ENCODE data around the gene ZMAT1. TPM values are rescaled to one million over a fixed set of nuclear protein-coding genes. Genes with fewer than 3 reads are reported as not detected.
A peak's percentile ranks its signal among the peaks of the same experiment; 100 is the strongest.
"Not testable (repeated sequence)": the region's sequence is repeated elsewhere in the genome, so short reads cannot be mapped to it uniquely, and the experiment has no call there.

The ZMAT1 gene
- polyA plus RNA-seq: 3.6 TPM

DNA sequence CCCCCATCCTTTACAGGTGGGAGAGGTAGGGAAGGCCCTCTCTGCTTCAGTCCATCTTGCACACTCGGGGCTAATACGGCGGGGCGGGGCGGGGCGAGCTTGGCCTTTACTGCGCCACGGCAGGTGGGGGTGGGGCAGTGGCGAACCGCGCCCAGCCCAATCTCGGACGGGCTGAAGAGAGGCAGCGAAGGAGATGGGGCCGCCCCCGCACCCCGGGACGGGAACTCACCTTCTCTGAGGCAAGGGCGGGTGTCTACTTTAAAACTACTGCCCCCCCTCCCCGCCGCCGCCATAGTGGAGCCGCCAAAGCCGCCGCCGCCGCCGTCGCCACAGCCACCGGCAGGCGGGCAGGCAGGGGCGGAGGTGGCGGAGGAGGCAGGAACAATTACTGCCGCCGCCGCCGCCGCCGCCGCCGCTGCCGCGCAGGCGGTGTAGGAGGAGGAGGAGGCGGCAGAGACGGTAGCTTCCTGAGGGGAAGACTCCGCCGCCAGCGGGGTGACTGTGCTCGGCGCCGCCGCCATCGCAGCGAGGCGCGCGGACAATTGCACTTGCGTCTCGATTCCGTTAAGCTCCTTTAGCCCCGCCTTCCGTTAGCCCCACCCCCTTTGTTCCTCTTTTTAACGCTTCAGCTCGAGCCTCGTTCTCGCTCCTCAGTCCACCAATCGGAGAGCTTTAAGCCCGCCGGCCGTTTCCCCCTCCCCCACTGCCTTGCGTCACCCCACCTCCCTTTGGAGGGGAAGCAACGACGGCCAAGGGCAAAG, at the start of gene ZMAT1:
Gene ZMAT1, minus strand, starts transcription at position 540 of the 761 bp plus-strand sequence. Its CDS starts 19 bp downstream, at position 521.
- peaks cover 0 to 3% (median 0%) of the 10 kb centered on the region in 3 donors for H3K9me3 Mint-ChIP-seq
- peaks cover 2% of the 10 kb centered on the region for H3K36me3 Mint-ChIP-seq
- peaks cover 3 to 11% (median 10%) of the 10 kb centered on the region in 3 donors for H3K4me1 Mint-ChIP-seq
- H3K27ac Mint-ChIP-seq: peak within 1 kb of the TSS; percentile 85 to 99 (median 98)
- H3K4me3 Mint-ChIP-seq: peak within 1 kb of the TSS; percentile 80 to 92 (median 85)
- H3K27me3 Mint-ChIP-seq: peaks cover 2% of the 10 kb centered on the region

DNA sequence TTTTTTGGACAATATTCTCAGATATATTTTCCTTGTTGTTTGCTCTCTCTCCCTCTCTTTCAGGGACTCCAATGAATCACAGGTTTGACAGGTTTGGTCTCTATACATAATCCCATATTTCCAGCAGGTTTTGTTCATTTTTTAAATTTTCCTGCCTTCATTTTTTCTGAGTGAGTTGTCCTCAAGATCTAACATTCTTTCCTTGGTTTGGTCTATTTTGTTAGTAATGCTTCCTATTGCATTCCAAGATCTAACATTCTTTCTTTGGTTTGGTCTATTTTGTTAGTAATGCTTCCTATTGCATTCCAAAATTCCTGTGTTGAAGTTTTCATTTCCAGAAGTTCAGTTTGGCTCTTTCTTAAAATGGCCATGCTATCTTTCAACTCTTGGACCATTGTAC, 45.3 kb upstream of the ZMAT1 start:
- Mint-ChIP-seq H3K4me1 (no peaks in the 10 kb centered on the region), H3K27me3 (peaks cover 5% of the 10 kb centered on the region), H3K36me3 (no peaks in the 10 kb centered on the region), H3K9me3 (peaks cover 0 to 8% (median 3%) of the 10 kb centered on the region in 3 donors), H3K27ac (no peak overlapping the region), H3K4me3 (no peak overlapping the region)

DNA sequence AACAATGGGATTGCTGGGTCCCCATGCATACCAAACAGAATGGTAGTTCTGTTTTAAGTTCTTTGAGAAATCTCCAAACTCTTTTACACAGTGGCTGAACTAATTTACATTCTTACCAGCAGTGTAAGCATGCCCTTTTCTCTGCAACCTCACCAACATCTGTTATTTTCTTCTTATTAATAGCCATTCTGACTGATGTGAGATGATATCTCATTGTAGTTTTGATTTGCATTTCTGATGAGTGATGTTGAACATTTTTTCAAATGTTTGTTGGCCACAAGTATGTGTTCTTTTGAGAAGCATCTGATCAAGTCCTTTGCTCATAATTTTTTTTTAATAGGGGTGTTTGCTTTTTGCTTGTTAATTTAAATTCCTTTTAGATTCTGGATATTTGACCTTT, 41.2 kb upstream of the ZMAT1 start:
- H3K27ac Mint-ChIP-seq: no peak overlapping the region
- no peaks in the 10 kb centered on the region for H3K4me1 Mint-ChIP-seq
- H3K36me3 Mint-ChIP-seq: no peaks in the 10 kb centered on the region
- no peak overlapping the region for H3K4me3 Mint-ChIP-seq
- peaks cover 0 to 6% (median 3%) of the 10 kb centered on the region in 3 donors for H3K9me3 Mint-ChIP-seq
- no peaks in the 10 kb centered on the region for H3K27me3 Mint-ChIP-seq

DNA sequence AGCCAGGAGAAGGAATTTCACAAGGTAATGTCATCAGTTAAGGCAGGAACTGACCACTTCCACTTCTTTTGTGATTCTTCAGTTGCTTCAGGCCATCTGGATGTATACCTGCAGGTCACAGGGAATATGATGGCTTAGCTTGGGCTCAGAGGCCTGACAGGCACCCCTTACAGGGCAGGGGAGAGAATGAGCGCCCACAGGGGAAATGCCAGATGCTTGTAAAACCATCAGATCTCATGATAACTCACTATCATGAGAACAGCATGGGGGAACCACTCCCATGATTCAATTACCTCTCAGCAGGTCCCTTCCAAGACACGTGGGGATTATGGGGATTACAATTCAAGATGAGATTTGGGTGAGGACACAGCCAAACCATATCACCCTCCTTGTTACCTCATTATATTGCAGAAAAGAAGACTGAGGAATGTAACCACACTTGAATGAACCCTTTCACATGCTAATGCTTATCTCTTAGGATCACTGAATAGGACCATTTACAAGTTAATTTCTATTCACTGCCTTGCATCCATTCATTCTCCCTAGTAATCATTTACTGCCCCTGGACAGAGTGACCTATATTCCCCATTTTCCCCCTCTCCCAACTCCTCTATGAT, 33.2 kb upstream of the ZMAT1 start:
- not testable (repeated sequence) for H3K4me1 Mint-ChIP-seq, H3K27ac Mint-ChIP-seq, H3K27me3 Mint-ChIP-seq, H3K36me3 Mint-ChIP-seq, H3K4me3 Mint-ChIP-seq
- peaks cover 5 to 12% (median 5%) of the 10 kb centered on the region in 3 donors for H3K9me3 Mint-ChIP-seq

DNA sequence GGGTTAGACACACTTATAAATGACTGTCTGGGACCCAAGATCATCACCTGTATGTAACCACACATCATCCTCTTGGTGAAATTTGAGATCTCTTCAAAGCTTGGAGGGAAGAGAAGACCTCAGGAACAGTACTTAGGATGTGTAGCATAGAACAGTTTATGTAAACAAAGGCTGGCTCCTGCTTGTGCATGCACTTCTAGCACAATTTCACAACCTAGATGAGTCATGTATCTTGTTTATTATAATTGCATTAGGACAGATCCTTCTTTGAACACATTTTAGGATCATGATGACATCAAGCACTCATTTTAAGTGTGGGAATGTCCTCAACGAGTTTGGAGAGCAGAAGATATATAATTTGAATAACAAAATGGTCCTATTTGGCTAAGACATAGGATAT, 26.3 kb upstream of the ZMAT1 start:
- Mint-ChIP-seq H3K4me3 (no peak overlapping the region), H3K9me3 (peaks cover 2 to 5% (median 4%) of the 10 kb centered on the region in 3 donors), H3K4me1 (no peaks in the 10 kb centered on the region), H3K36me3 (peaks cover 3% of the 10 kb centered on the region), H3K27me3 (peaks cover 2% of the 10 kb centered on the region), H3K27ac (no peak overlapping the region)

DNA sequence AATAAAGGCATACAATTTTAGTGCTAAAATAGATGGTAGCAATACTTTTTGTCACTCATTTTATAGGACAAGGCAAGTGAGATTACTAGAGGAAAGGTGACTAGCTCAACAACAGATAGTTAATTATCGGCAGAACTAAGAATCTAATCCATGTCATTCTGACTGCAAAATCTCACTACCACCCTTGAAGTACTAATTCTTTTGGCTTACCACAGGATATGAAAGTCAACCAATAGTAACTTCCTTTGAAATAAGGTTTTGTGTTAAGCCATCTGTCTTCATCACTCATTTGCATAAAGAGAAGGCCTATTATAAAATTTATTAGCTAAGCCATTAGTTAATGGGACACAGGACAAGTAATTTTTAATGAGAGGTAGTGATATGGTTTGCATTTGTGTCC, 25.3 kb upstream of the ZMAT1 start:
- Mint-ChIP-seq H3K36me3 (peaks cover under 1% of the 10 kb centered on the region), H3K9me3 (peaks cover 0 to 3% (median 2%) of the 10 kb centered on the region in 3 donors), H3K4me3 (no peak overlapping the region), H3K27ac (no peak overlapping the region), H3K4me1 (no peaks in the 10 kb centered on the region), H3K27me3 (peaks cover 2% of the 10 kb centered on the region)

DNA sequence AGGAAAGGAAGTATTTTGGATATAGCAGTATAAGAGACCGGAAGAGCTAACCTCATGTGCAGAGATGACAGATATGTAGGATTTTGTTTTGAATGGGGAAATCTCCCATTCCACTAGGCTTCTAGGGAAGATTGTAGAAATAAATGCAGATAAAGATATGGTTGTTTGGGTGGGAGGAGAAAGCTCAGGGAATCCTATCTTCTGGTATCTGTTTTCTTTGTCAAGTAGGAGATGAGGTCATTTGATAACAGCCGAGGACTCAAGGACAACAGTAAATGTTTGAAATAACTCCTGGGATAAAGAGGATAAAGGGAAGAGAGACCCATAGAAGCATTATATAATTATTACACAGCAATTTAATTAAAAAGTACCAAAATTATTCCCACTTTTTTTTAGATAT, 24.7 kb upstream of the ZMAT1 start:
- Mint-ChIP-seq H3K4me3 (no peak overlapping the region), H3K27me3 (peaks cover 2% of the 10 kb centered on the region), H3K4me1 (no peaks in the 10 kb centered on the region)

DNA sequence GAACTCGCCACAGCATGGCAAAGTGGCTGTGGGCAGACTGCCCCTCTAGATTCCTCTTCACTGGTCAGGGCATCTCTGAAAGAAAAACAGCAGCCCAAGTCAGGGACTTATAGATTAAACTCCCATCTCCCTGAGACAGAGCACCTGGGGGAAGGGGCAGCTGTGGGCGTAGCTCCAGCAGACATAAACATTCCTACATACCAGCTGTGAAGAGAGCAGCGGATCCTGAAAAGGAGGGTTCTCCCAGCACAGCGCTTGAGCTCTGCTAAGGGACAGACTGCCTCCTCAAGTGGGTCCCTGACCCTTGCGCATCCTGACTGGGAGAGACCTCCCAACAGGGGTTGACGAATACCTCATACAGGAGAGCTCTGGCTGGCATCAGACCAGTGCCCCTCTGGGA, 18.8 kb upstream of the ZMAT1 start:
- H3K4me1 Mint-ChIP-seq: peaks cover 3 to 5% (median 5%) of the 10 kb centered on the region in 3 donors
- no peaks in the 10 kb centered on the region for H3K36me3 Mint-ChIP-seq
- H3K27ac Mint-ChIP-seq: no peak overlapping the region
- H3K4me3 Mint-ChIP-seq: no peak overlapping the region
- H3K27me3 Mint-ChIP-seq: peaks cover 5% of the 10 kb centered on the region
- H3K9me3 Mint-ChIP-seq: peaks cover 0 to 3% (median 0%) of the 10 kb centered on the region in 3 donors

More for the DNA sequence above, 24.7 kb upstream of the ZMAT1 start:
- H3K36me3 Mint-ChIP-seq: no peaks in the 10 kb centered on the region
- no peak overlapping the region for H3K27ac Mint-ChIP-seq
- peaks cover 0 to 3% (median under 1%) of the 10 kb centered on the region in 3 donors for H3K9me3 Mint-ChIP-seq

DNA sequence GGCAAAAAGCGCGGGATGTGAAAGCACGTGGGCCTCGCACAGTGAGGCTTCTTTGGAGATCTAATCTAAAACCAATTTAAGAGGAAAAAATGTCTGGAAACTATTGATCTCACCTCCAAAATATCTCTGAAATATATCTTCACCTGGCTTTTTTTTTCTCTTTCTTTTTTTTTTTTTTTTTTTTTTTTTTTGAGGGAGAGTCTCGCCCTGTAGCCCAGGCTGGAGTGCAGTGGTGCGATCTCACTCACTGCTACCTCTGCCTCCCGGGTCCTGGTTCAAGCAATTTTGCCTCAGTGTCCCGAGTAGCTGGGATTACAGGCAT, 383 bp upstream of the ZMAT1 start:
- H3K36me3 Mint-ChIP-seq: peaks cover 2% of the 10 kb centered on the region
- H3K27me3 Mint-ChIP-seq: peaks cover 2% of the 10 kb centered on the region
- H3K4me1 Mint-ChIP-seq: peaks cover 3 to 11% (median 10%) of the 10 kb centered on the region in 3 donors
- H3K27ac Mint-ChIP-seq: peak overlapping the region; percentile 85 to 99 (median 98)
- peaks cover 0 to 3% (median 0%) of the 10 kb centered on the region in 3 donors for H3K9me3 Mint-ChIP-seq
- peak overlapping the region; percentile 49 to 91 (median 82) for H3K4me3 Mint-ChIP-seq

DNA sequence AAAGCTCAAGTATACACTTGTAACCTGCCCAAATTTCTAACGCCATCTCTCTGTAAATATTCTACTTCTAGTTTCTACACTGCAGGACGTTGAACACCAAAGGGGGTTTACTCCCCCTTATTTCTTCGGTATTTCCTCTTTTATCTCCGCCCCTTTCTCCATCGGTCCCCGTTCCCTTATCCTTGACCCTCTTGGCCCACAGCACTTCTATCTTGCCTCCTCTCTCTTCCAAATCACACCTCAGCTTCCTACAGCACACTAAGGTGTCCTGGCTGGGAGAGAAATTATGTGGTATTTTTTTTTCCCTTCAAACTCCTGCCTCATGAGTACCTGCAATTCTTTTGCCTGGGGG, 715 bp downstream of the ZMAT1 start:
- Mint-ChIP-seq H3K27me3 (peaks cover 2% of the 10 kb centered on the region), H3K4me1 (peaks cover 3 to 11% (median 10%) of the 10 kb centered on the region in 3 donors), H3K4me3 (peak overlapping the region; percentile 80 to 92 (median 85)), H3K9me3 (peaks cover 0 to 3% (median 0%) of the 10 kb centered on the region in 3 donors), H3K27ac (peak overlapping the region; percentile 85 to 99 (median 94)), H3K36me3 (peaks cover 2% of the 10 kb centered on the region)

DNA sequence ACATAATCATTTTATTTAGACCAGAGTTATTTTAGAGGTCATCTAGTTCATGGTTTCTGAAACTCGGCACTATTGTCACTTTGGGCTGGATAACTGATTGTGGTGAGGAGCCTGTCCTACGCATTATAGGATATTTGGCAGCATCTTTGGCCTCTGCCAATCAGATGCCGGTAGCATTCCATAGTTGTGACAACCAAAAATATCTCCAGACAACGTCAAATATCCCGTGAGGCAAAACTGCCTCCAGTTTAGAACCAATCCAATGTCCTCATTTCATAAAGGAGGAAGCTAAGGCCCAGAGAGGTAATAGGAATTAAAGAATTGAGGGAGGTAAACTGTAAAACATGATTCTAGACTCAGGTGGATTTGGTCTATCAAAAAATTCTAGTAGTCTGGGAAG, 6.1 kb downstream of the ZMAT1 start:
- H3K27me3 Mint-ChIP-seq: no peaks in the 10 kb centered on the region

DNA sequence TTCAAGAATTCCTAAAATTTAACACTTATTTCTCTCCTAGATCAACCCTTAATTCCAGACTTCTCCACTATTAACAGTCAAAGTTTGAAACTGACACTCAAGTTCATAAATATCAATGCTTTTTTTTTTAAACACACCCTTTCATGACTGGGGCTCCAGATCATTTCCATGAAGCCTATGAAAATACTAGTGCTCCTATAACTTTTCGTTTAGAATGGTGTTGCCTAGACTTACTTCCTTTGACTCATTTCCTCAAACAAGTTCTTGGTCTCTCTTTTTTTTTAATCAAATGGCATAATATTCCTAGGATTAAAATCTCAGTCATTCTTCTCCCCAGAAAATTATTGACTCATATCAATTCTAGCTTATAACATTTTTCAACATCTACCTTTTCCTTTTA, 13.1 kb downstream of the ZMAT1 start:
- peaks cover 0 to 1% (median 0%) of the 10 kb centered on the region in 3 donors for H3K4me1 Mint-ChIP-seq
- peaks cover 2% of the 10 kb centered on the region for H3K27me3 Mint-ChIP-seq
- no peak overlapping the region for H3K27ac Mint-ChIP-seq
- peaks cover 0 to 8% (median 0%) of the 10 kb centered on the region in 3 donors for H3K9me3 Mint-ChIP-seq
- H3K4me3 Mint-ChIP-seq: no peak overlapping the region
- H3K36me3 Mint-ChIP-seq: no peaks in the 10 kb centered on the region

More for the DNA sequence above, 6.1 kb downstream of the ZMAT1 start:
- Mint-ChIP-seq H3K9me3 (no peaks in the 10 kb centered on the region), H3K4me1 (peaks cover 0 to 5% (median 4%) of the 10 kb centered on the region in 3 donors), H3K27ac (no peak overlapping the region), H3K4me3 (no peak overlapping the region), H3K36me3 (no peaks in the 10 kb centered on the region)

DNA sequence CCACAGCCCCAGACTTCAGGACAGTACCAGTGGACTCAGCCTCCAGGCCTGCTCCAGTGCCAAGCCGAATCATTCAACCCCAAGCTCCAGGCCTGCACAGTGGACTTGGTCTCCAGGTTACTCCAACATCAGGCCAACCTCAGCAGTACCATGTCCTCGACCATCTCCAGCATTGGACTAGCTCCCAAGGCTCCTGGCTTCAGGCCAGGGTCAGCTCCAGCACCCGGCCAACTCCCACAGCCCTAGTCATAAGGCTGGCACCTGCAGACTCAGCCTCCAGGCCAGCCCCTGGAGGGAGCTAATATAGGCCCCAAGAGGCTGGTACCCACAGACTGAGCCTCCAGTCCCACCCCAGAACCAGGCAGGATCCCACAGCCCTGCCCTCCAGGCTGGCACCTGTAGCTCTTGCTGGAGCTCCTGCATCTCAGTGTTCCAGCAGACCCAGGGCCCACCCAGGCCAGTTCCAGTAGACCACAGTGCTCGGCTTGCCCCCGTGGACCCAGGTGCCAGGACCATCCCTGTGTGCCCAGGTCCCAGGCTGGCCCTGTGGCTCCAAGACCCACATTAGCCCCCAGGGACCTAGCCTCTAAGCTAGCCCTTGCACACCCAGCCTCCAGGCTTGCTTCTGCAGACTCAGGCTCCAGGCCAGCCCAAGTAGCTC, 25.6 kb downstream of the ZMAT1 start:
- H3K27ac Mint-ChIP-seq: no peak overlapping the region
- H3K36me3 Mint-ChIP-seq: peaks cover 8% of the 10 kb centered on the region
- H3K9me3 Mint-ChIP-seq: peaks cover 2 to 13% (median 10%) of the 10 kb centered on the region in 3 donors
- peaks cover 0 to 5% (median 0%) of the 10 kb centered on the region in 3 donors for H3K4me1 Mint-ChIP-seq
- H3K27me3 Mint-ChIP-seq: no peaks in the 10 kb centered on the region
- no peak overlapping the region for H3K4me3 Mint-ChIP-seq

DNA sequence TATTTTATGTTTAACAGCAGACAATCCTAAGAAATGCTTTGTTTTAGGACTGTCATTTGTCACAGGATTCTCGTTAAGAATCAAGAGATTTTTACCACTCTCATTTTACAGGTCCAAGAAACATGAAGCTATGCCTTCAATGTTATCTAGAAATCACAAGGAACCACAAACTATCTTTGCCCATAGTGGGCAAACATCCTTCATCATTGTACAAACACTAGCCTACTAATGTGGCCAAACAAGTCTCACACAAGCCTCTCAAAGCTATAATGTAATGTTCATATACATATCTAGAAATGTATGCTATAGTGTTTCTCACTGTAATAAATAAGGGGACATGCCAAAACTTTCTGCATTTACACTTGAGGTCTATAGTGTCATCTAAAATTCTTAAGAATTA, 26.8 kb downstream of the ZMAT1 start:
- Mint-ChIP-seq H3K27ac (no peak overlapping the region), H3K4me1 (no peaks in the 10 kb centered on the region), H3K9me3 (peaks cover under 1 to 5% (median under 1%) of the 10 kb centered on the region in 3 donors), H3K27me3 (no peaks in the 10 kb centered on the region), H3K36me3 (peaks cover 6% of the 10 kb centered on the region), H3K4me3 (no peak overlapping the region)

All from IgD-negative memory B cell (primary cell).